Measurements from ENCODE around the gene NAA10.

NAA10 gene

DNA sequence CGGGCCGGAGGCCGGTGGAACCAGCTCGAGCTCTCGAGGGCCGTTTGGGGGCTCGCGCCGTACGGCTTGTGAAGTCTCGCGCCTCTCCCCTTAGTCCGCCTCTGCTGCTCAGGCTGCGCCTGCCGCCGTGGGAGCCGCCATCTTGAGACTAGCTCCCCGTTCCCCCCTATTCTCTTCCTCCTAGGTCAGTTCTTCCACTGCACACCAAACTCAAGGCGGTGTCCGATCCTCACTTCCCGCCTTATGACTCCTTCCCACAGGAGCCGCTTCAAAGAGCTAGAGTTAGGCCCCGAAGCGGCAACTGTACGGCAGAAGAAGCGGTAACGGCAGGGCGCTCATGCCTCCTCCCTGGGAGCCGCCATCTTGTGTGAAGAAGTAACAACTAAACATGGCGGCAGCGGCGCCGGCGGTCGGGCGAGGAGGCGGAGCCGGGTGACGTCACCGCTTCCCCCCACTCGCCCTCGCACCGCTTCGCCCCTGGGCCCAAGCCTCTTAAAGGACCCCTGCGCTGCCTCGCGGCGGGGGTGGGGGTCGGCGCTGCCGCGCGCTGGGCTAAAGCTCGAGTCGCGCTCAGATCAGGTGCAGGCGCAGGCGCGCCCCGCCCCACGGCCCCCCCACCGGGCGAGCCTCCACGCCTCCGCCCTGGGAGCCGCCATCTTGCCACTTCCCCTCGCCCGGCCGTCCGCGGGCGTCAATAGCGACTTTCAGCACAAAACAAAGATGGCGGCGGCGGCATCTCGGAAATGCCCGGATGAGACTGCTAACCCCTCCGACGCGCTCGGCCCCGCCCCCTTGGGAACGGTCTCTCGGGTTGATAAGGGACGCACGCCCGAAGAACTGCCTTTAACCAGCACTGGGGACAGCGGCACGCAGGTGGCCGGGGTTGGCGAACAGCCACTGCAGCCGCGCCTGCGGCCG, 36.9 kb upstream of the NAA10 start, which contains the start of gene HCFC1:
Gene HCFC1, minus strand, starts transcription at position 369 of the 918 bp plus-strand sequence. CDS start 978 bp downstream, outside the sequence.
- Histone ChIP-seq H3K9me3 (ENCODE audit: control insufficient read depth, insufficient read depth, low read depth, low read length) (no peaks in the 10 kb centered on the region), H3K27ac (ENCODE audit: low read depth, low read length) (peak within 1 kb of the TSS; percentile 99), H3K4me3 (ENCODE audit: low read depth, low read length) (peak within 1 kb of the TSS; percentile 81), H3K27me3 (ENCODE audit: control insufficient read depth, insufficient read depth, low read length) (no peaks in the 10 kb centered on the region), H3K9ac (ENCODE audit: low read length) (peak within 1 kb of the TSS; percentile 98), H3K4me1 (ENCODE audit: control insufficient read depth, insufficient read depth, low read length) (peaks cover 44% of the 10 kb centered on the region), H3K36me3 (ENCODE audit: control insufficient read depth, insufficient read depth, low read length) (peaks cover 13% of the 10 kb centered on the region)

DNA sequence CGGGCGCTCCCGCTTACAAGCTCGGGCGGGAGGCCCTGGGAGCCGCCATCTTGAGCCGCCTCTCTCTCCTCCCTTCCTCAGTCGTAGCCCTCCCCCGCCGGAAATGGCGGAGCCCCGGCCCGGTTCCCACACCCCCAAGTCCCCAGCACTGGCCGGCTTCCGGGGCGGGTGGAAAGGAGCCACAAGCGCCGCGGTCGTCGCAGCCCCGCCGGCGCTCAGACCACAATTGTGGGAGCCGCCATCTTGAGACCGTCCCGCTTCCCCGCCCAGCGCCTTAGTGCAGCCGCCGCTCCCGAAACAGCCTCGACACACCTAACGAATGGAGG, 36.2 kb upstream of the NAA10 start:
- no peaks in the 10 kb centered on the region for H3K9me3 ChIP-seq (ENCODE audit: control insufficient read depth, insufficient read depth, low read depth, low read length)
- no peaks in the 10 kb centered on the region for H3K27me3 ChIP-seq (ENCODE audit: control insufficient read depth, insufficient read depth, low read length)
- H3K27ac ChIP-seq (ENCODE audit: low read depth, low read length) = peak overlapping the region; percentile 99
- peak overlapping the region; percentile 98 for H3K9ac ChIP-seq (ENCODE audit: low read length)
- peak overlapping the region; percentile 81 for H3K4me3 ChIP-seq (ENCODE audit: low read depth, low read length)
- H3K4me1 ChIP-seq (ENCODE audit: control insufficient read depth, insufficient read depth, low read length) = peaks cover 50% of the 10 kb centered on the region
- peaks cover 15% of the 10 kb centered on the region for H3K36me3 ChIP-seq (ENCODE audit: control insufficient read depth, insufficient read depth, low read length)

DNA sequence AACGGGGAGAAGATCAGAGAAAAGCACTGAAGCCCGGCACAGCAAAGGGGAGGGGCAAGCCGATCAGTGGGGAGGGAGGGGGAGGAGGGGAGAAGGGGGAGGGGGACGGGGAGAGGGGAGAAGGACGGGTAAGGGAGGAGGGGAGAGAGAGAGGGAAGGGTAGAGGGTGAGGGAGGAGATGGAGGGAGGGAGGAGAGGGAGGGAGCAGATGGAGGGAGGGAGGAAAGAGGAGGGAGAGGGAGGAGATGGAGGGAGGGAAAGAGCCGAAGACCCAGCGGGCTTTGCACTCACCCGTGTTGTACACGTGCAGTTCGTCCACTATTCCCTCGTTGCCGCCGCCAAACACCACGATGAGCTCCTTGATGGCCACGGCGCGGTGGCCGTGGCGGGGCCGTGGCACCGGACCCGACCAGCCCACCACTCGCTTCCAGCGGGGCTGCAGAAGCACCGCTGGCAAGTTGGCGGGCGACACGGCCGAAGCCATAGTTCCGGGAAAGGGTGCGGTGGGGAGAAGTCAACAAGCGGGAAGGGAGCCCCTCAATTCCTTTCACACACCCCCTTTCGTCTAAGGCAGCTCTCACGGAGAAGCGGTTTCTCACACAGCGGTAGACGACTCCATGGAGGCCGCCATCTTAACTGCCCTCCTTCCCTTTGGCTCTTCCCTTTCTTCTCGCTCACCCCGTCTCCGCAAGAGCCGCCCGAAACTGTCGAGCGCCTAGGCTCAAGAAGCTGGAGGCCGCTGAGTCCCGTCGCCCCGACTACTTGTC, 35.7 kb upstream of the NAA10 start:
- Histone ChIP-seq H3K4me1 (ENCODE audit: control insufficient read depth, insufficient read depth, low read length) (peaks cover 51% of the 10 kb centered on the region), H3K27ac (ENCODE audit: low read depth, low read length) (peak overlapping the region; percentile 99), H3K9me3 (ENCODE audit: control insufficient read depth, insufficient read depth, low read depth, low read length) (no peaks in the 10 kb centered on the region), H3K9ac (ENCODE audit: low read length) (peak overlapping the region; percentile 98), H3K27me3 (ENCODE audit: control insufficient read depth, insufficient read depth, low read length) (no peaks in the 10 kb centered on the region), H3K4me3 (ENCODE audit: low read depth, low read length) (peak overlapping the region; percentile 81), H3K36me3 (ENCODE audit: control insufficient read depth, insufficient read depth, low read length) (peaks cover 15% of the 10 kb centered on the region)

DNA sequence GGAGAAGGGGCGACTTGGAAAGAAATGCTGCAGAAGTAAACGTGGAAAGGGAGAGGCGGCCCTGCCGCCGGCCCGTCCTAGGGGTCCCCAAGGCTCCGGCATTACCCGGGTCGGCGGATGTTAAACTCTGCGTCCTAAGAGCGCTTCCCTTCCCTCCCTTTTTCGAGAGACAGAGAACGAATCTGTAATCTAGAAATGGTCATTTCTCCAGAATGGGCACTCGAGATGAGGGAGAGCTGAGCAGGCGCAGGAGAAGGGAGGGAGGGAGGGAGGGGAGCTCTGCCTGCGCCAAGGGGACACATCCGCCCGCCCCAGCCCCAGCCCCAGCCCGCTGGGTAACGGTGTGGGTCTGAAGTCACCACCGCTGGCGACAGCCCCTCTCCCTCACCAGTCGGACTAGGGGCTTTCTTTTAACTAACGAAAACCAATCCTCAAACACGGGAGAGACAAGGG, 35.1 kb upstream of the NAA10 start:
- Histone ChIP-seq H3K4me3 (ENCODE audit: low read depth, low read length) (peak overlapping the region; percentile 81), H3K27me3 (ENCODE audit: control insufficient read depth, insufficient read depth, low read length) (no peaks in the 10 kb centered on the region), H3K36me3 (ENCODE audit: control insufficient read depth, insufficient read depth, low read length) (peaks cover 15% of the 10 kb centered on the region), H3K9ac (ENCODE audit: low read length) (peak overlapping the region; percentile 70), H3K9me3 (ENCODE audit: control insufficient read depth, insufficient read depth, low read depth, low read length) (no peaks in the 10 kb centered on the region), H3K27ac (ENCODE audit: low read depth, low read length) (no peak overlapping the region), H3K4me1 (ENCODE audit: control insufficient read depth, insufficient read depth, low read length) (peaks cover 51% of the 10 kb centered on the region)

DNA sequence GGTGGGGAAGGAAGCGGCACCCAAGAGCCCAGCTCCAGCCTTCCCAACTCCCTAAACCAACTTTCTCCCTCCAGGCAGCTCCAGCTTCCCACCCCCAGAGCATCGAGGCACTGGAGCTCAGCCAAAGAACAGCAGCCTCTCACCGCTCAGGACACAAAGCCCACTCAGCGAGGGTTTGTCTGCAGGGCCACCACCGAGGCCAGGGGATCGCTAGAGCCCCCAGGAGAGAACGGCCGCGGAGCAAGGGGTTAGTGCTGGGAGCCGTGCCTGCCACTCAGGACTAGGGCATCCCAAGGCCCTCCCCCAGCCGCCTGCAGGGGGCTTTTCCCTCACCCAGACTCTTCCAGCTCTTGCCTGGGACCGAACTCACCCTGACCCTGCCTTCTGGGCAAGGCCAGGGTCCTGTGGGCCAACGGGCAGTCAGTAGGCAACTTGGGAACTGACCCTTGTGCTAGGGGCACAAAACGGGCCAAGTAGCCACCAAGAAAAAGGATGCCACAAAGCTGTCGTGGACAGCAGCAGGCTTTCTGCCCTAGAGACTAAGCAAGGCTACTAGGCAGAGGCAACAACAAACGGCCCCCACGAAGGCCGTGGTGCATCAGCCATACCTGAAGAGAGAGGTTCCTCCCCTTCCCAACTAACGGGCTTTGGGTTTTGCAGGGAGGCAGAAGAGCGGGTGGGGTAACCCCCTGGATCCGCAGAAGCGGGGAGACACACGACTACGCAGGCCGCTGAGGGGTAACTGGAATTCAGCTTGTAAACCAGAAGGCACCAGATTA, 34.5 kb upstream of the NAA10 start:
- H3K27me3 ChIP-seq (ENCODE audit: control insufficient read depth, insufficient read depth, low read length) = no peaks in the 10 kb centered on the region
- H3K4me3 ChIP-seq (ENCODE audit: low read depth, low read length) = peak overlapping the region; percentile 81
- peaks cover 47% of the 10 kb centered on the region for H3K4me1 ChIP-seq (ENCODE audit: control insufficient read depth, insufficient read depth, low read length)
- peaks cover 17% of the 10 kb centered on the region for H3K36me3 ChIP-seq (ENCODE audit: control insufficient read depth, insufficient read depth, low read length)
- H3K9me3 ChIP-seq (ENCODE audit: control insufficient read depth, insufficient read depth, low read depth, low read length) = no peaks in the 10 kb centered on the region
- H3K9ac ChIP-seq (ENCODE audit: low read length) = peak overlapping the region; percentile 70
- H3K27ac ChIP-seq (ENCODE audit: low read depth, low read length) = no peak overlapping the region

DNA sequence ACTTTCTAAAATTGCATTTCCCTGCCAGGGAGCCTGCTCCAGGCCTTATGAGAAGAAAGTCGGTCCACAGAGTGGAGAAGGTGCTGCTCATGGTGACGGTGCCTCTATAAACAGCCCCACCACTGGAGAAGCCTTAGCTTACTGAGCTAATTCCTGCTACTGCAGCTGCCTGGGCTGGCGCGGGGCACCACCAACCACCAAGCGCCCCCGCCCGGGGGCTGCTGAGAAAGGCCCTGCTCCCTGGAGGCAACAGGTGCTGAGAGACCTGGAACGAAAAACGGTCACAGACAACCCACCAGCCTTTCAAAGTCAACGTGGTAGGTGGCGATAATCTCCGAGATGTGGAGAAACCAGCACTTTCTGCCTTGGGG, 33.9 kb upstream of the NAA10 start:
- peak overlapping the region; percentile 81 for H3K4me3 ChIP-seq (ENCODE audit: low read depth, low read length)
- H3K36me3 ChIP-seq (ENCODE audit: control insufficient read depth, insufficient read depth, low read length) = peaks cover 23% of the 10 kb centered on the region
- no peaks in the 10 kb centered on the region for H3K9me3 ChIP-seq (ENCODE audit: control insufficient read depth, insufficient read depth, low read depth, low read length)

DNA sequence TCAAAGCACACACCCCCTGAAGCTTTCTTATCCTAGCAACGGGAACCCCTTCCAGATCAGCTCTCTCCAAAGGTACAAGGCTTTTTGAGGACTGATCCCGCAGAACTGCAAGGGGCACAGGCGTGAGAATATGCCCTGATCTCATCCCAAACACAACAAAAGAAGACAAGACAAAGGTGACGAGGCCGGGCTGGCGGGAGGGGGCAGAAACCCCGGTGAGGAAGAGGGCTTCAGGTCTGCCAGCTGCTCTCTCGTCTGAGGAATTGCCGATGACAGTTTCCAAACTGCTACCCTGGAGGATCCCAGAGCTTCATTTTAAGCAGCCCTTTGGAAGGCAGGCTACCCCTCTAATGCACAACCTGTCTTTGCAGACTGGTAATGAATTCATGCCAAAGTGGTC, 33.4 kb upstream of the NAA10 start:
- no peaks in the 10 kb centered on the region for H3K9me3 ChIP-seq (ENCODE audit: control insufficient read depth, insufficient read depth, low read depth, low read length)
- H3K4me1 ChIP-seq (ENCODE audit: control insufficient read depth, insufficient read depth, low read length) = peaks cover 37% of the 10 kb centered on the region
- H3K27me3 ChIP-seq (ENCODE audit: control insufficient read depth, insufficient read depth, low read length) = no peaks in the 10 kb centered on the region
- no peak overlapping the region for H3K27ac ChIP-seq (ENCODE audit: low read depth, low read length)
- peak overlapping the region; percentile 9 for H3K9ac ChIP-seq (ENCODE audit: low read length)
- H3K36me3 ChIP-seq (ENCODE audit: control insufficient read depth, insufficient read depth, low read length) = peaks cover 28% of the 10 kb centered on the region
- H3K4me3 ChIP-seq (ENCODE audit: low read depth, low read length) = peak overlapping the region; percentile 81

More for the DNA sequence above, 33.9 kb upstream of the NAA10 start:
- Histone ChIP-seq H3K9ac (ENCODE audit: low read length) (peak overlapping the region; percentile 70), H3K27me3 (ENCODE audit: control insufficient read depth, insufficient read depth, low read length) (no peaks in the 10 kb centered on the region), H3K27ac (ENCODE audit: low read depth, low read length) (no peak overlapping the region), H3K4me1 (ENCODE audit: control insufficient read depth, insufficient read depth, low read length) (peaks cover 41% of the 10 kb centered on the region)

DNA sequence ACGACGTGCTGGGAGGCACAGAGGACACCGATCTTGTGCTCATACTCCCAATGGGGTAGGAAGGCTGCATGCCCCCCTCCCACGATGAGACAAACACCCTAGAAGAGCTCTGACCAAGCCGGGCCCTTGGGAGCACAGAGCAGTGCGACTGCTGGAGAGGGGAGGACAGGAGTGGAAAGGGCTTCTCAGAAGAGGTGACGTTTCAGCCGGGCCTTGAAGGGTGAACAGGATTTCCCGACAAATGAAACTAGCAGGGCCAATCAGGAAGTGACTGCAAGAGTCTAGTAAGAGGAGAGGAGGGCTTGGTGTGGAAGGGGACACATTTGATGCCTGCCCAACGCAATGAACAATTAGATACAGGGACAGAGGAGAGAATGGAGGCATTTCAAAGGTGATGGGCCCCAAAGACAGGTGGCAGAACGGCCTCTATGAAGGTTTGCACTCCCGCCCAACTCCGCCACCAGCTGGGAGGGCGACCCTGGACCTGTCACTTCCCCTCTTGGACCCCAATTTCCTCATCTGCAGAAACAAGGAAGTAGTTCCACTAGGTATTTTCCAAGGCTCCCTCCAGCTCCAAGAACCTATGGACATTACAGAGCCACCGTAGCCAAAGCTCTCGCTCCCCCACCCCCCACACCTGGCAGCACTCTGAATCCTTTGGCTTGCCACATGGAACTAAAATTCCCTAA, 32.8 kb upstream of the NAA10 start:
- Histone ChIP-seq H3K27me3 (ENCODE audit: control insufficient read depth, insufficient read depth, low read length) (no peaks in the 10 kb centered on the region), H3K4me3 (ENCODE audit: low read depth, low read length) (peak overlapping the region; percentile 81; the same call in 1 of the 2 replicates), H3K4me1 (ENCODE audit: control insufficient read depth, insufficient read depth, low read length) (peaks cover 36% of the 10 kb centered on the region), H3K27ac (ENCODE audit: low read depth, low read length) (no peak overlapping the region), H3K36me3 (ENCODE audit: control insufficient read depth, insufficient read depth, low read length) (peaks cover 34% of the 10 kb centered on the region), H3K9ac (ENCODE audit: low read length) (peak overlapping the region; percentile 3), H3K9me3 (ENCODE audit: control insufficient read depth, insufficient read depth, low read depth, low read length) (no peaks in the 10 kb centered on the region)

DNA sequence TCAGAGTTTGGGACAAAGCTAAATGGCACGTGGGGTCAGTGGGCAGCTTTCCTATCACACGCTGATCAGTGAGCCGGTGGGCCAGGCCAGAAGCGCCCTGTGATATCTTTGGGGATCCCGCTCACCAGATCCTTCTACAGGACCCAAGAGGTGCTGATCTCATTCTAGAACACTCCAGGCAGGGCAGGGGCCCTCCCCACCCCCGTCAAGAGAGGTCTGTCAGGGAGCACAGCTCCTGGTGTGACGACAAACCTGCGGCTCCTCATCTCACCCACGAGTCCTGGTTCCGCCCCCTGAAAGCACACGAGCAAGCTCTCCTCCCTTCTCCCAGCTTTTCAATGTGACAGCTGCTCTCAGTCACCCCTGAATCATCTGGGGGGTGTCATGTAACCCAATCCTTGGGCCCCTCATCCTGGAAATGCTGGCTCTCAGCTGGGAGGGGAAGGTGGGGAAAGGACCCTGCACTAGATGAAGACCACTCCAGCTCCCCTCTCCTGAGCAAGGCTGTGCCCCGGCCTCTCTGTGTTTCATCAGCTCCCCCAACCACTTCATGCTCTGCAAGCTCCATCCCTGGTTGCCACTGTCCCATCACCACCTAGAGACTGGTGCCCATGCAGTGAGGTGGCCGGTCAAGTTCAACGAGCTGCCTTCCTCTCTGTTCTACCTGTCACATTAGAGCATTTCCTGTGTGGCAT, 32.2 kb upstream of the NAA10 start:
- Histone ChIP-seq H3K27me3 (ENCODE audit: control insufficient read depth, insufficient read depth, low read length) (no peaks in the 10 kb centered on the region), H3K4me1 (ENCODE audit: control insufficient read depth, insufficient read depth, low read length) (peaks cover 36% of the 10 kb centered on the region), H3K27ac (ENCODE audit: low read depth, low read length) (peak overlapping the region; percentile 13; the same call in 1 of the 2 replicates), H3K9ac (ENCODE audit: low read length) (peak overlapping the region; percentile 3), H3K36me3 (ENCODE audit: control insufficient read depth, insufficient read depth, low read length) (peaks cover 41% of the 10 kb centered on the region), H3K9me3 (ENCODE audit: control insufficient read depth, insufficient read depth, low read depth, low read length) (no peaks in the 10 kb centered on the region), H3K4me3 (ENCODE audit: low read depth, low read length) (no peak overlapping the region)

DNA sequence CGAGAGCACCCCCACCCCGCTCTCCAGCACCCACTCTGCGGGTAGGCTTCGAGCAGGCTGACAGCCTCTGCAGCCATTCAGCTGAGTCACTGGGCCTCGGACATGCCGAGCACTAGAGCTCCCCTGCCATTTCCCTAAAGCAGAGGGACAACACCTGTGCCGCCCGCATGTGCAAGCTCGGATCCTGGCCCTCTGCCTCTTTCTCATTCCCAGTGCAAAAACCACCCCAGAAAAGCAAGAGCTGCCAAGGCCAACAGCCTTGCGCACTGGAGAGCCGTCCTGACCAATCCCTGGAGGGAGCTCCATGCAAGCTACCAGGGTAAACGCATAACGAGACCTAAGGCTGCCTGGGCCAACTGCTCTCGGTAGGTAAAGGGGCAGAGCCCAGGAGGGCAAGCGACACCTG, 31.4 kb upstream of the NAA10 start:
- Histone ChIP-seq H3K4me3 (ENCODE audit: low read depth, low read length) (no peak overlapping the region), H3K9ac (ENCODE audit: low read length) (no peak overlapping the region), H3K4me1 (ENCODE audit: control insufficient read depth, insufficient read depth, low read length) (peaks cover 36% of the 10 kb centered on the region), H3K27me3 (ENCODE audit: control insufficient read depth, insufficient read depth, low read length) (no peaks in the 10 kb centered on the region), H3K9me3 (ENCODE audit: control insufficient read depth, insufficient read depth, low read depth, low read length) (no peaks in the 10 kb centered on the region), H3K27ac (ENCODE audit: low read depth, low read length) (peak overlapping the region; percentile 13; the same call in 1 of the 2 replicates), H3K36me3 (ENCODE audit: control insufficient read depth, insufficient read depth, low read length) (peaks cover 48% of the 10 kb centered on the region)
